ENCODE data around the gene KIAA0586.
"Not testable (repeated sequence)": the region's sequence is repeated elsewhere in the genome, so short reads cannot be mapped to it uniquely, and the experiment has no call there.

DNA sequence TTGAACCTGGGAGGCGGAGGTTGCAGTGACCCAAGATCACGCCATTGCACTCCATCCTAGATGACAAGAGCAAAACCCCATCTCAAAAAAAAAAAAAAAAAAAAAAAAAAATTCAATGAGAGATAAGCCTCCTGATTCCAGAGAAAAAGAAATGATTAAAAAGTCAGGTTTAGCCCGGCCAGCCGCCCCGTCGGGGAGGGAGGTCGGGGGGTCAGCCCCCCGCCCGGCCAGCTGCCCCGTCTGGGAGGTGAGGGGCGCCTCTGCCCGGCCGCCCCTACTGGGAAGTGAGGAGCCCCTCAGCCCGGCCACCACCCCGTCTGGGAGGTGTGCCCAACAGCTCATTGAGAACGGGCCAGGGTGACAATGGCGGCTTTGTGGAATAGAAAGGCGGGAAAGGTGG, 160.8 kb downstream of the KIAA0586 start:
- not testable (repeated sequence) for TF ChIP-seq FOXM1 (IDR thresholded peaks at IDR 0.05; ENCODE audit: borderline replicate concordance); SP1 (IDR thresholded peaks at IDR 0.05); ELF4 (IDR thresholded peaks at IDR 0.05); HDGF (IDR thresholded peaks at IDR 0.05; ENCODE audit: borderline replicate concordance); FOXK2 (IDR thresholded peaks at IDR 0.05); FOXA1 (IDR thresholded peaks at IDR 0.05); ZNF384 (IDR thresholded peaks at IDR 0.05); ARNT (IDR thresholded peaks at IDR 0.05)
- TF ChIP-seq, protein P1, sequence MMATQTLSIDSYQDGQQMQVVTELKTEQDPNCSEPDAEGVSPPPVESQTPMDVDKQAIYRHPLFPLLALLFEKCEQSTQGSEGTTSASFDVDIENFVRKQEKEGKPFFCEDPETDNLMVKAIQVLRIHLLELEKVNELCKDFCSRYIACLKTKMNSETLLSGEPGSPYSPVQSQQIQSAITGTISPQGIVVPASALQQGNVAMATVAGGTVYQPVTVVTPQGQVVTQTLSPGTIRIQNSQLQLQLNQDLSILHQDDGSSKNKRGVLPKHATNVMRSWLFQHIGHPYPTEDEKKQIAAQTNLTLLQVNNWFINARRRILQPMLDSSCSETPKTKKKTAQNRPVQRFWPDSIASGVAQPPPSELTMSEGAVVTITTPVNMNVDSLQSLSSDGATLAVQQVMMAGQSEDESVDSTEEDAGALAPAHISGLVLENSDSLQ (IDR thresholded peaks at IDR 0.05), result not testable (repeated sequence)

Data from HEK293T (cell line).